ENCODE results near the gene WDR46. TPM values are rescaled to one million over a fixed set of nuclear protein-coding genes. Genes with fewer than 3 reads are reported as not detected.

WDR46 gene
- total RNA-seq, 2 experiments from 2014 or later, result 64.0 to 72.2 TPM

GRCh38 chr6:33248932-33249731 is 39.9 kb downstream of the WDR46 start:
- Mint-ChIP-seq H3K27me3 (no peaks in the 10 kb centered on the region), H3K27ac (peak overlapping the region; percentile 97), H3K36me3 (ENCODE audit: low read depth) (peaks cover 28% of the 10 kb centered on the region), H3K9me3 (no peaks in the 10 kb centered on the region), H3K4me3 (peak overlapping the region; percentile 92), H3K4me1 (ENCODE audit: low read depth) (peaks cover 34% of the 10 kb centered on the region)
- ChIA-PET POLR2A (interaction anchor here (0.5 to 5.2 kb wide), 30 partner anchors 9 to 445 kb away, joined by 3 to 53 read pairs (median 6); partner anchors contain the start of genes B3GALT4, COL11A2, HSD17B8 and RING1), CTCF (interaction anchor here (0.6 to 5.2 kb wide), 48 partner anchors 10 to 357 kb away, joined by 3 to 75 read pairs (median 6); partner anchors contain the start of genes B3GALT4, HLA-DMA, HLA-DPB1 and HSD17B8)
- peak; percentile 91 for ATAC-seq
- intact Hi-C loops (cut with micrococcal nuclease), result loop anchor here (2.0 to 10.0 kb wide), 4 partner anchors 37 to 244 kb away; partner anchors contain the start of gene HLA-DOA
- DNase-seq, result peak; percentile 99
- no peak for TF ChIP-seq CTCF (IDR thresholded peaks at IDR 0.05)

DNA sequence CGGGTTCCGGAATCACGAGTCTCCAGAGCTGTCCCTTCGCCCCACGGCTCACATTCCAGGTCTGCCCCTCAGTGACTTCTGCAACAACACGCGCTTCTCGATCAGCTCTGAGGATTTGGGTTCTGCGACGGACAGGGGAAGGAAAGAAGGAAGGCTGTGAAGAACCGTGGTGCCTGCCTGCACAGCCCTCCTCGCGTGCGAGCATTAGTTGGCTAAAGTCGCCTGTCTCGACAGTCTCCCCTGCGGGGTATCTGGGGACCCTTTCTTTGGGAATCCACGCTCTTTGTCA is 40.5 kb downstream of the WDR46 start:
- Mint-ChIP-seq H3K27ac (peak overlapping the region; percentile 97), H3K9me3 (no peaks in the 10 kb centered on the region), H3K4me3 (peak overlapping the region; percentile 92), H3K27me3 (no peaks in the 10 kb centered on the region), H3K4me1 (ENCODE audit: low read depth) (peaks cover 34% of the 10 kb centered on the region), H3K36me3 (ENCODE audit: low read depth) (peaks cover 28% of the 10 kb centered on the region)
- ATAC-seq (peak; percentile 17), DNase-seq (no peak)
- TF ChIP-seq CTCF (IDR thresholded peaks at IDR 0.05), result peak; percentile 65
- ChIA-PET CTCF (interaction anchor here (0.6 to 5.2 kb wide), 46 partner anchors 10 to 356 kb away, joined by 3 to 75 read pairs (median 6); partner anchors contain the start of genes B3GALT4, HLA-DMA, HLA-DPB1 and HSD17B8), POLR2A (interaction anchor here (0.5 to 5.2 kb wide), 25 partner anchors 9 to 395 kb away, joined by 3 to 53 read pairs (median 6); partner anchors contain the start of genes B3GALT4, COL11A2, HSD17B8 and PSMB9)
- intact Hi-C loops (cut with micrococcal nuclease), result loop anchor here (2.0 to 10.0 kb wide), 4 partner anchors 36 to 244 kb away; partner anchors contain the start of gene HLA-DOA

- CTCF ChIA-PET, result interaction anchor here (0.6 to 5.2 kb wide), 52 partner anchors 9 to 356 kb away, joined by 3 to 75 read pairs (median 6); partner anchors contain the start of genes B3GALT4, HLA-DMA, HLA-DPB1 and HSD17B8
- Mint-ChIP-seq H3K4me1 (ENCODE audit: low read depth) (peaks cover 34% of the 10 kb centered on the region), H3K4me3 (peak overlapping the region; percentile 92), H3K27ac (peak overlapping the region; percentile 97), H3K27me3 (no peaks in the 10 kb centered on the region), H3K9me3 (no peaks in the 10 kb centered on the region), H3K36me3 (ENCODE audit: low read depth) (peaks cover 28% of the 10 kb centered on the region)
- peak; percentile 55 for ATAC-seq
- peak; percentile 95 for TF ChIP-seq CTCF (IDR thresholded peaks at IDR 0.05)
- intact Hi-C loops (cut with micrococcal nuclease), result loop anchor here (2.0 to 10.0 kb wide), 4 partner anchors 36 to 243 kb away; partner anchors contain the start of gene HLA-DOA
- POLR2A ChIA-PET, result interaction anchor here (0.5 to 5.2 kb wide), 28 partner anchors 9 to 395 kb away, joined by 3 to 53 read pairs (median 6); partner anchors contain the start of genes B3GALT4, COL11A2, HSD17B8 and PSMB9
- DNase-seq, result peak; percentile 97
These were observed 40.9 kb downstream of the WDR46 start for GRCh38 chr6:33247977-33248642.

DNA sequence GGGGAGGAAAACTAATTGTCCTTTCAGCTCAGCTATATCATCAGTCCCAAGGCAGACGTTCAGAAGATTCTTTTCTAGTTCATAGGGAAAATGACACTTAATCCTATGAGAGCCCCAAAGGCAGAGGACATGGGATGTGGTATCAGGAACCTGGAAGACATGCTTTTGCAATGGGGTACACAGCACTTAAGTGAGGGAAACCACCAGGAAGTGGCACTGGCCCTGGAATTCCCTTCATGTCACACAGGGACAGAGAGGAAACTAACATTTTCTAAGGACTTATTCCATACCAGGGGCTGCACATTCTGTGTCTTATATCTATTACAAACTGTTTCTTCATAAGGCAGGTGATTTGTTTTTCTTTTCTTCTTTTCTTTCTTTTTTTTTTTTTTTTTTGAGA is 45.6 kb downstream of the WDR46 start:
- ChIA-PET CTCF (interaction anchor here (1.0 kb wide), 1 partner anchor 118 kb away, joined by 4 read pairs; no protein-coding TSS in a partner anchor), POLR2A (interaction anchor here (1.3 kb wide), 1 partner anchor 38 kb away, joined by 4 read pairs; no protein-coding TSS in a partner anchor)
- H3K4me1 Mint-ChIP-seq (ENCODE audit: low read depth), result peaks cover 17% of the 10 kb centered on the region
- H3K27ac Mint-ChIP-seq, result no peak overlapping the region
- H3K27me3 Mint-ChIP-seq, result no peaks in the 10 kb centered on the region
- no peak for TF ChIP-seq CTCF (IDR thresholded peaks at IDR 0.05)
- H3K9me3 Mint-ChIP-seq, result no peaks in the 10 kb centered on the region
- no peak for ATAC-seq
- no peaks in the 10 kb centered on the region for H3K36me3 Mint-ChIP-seq (ENCODE audit: low read depth)
- no peak for DNase-seq
- no peak overlapping the region for H3K4me3 Mint-ChIP-seq
- intact Hi-C loops (cut with micrococcal nuclease), result loop anchor here (10.0 kb wide), 2 partner anchors 79 to 239 kb away; partner anchors contain the start of gene HLA-DOA

Data from activated CD8-positive, alpha-beta T cell treated with anti-CD3 and anti-CD28 coated beads for 36 hours (primary cell).